ENCODE data around the gene PCK2.

- no peak for TF ChIP-seq HNRNPH1 (optimal IDR thresholded peaks at IDR 0.05; ENCODE audit: low read depth, low read length)
- TF ChIP-seq RXRA (CRISPR knock-in tag; IDR thresholded peaks at IDR 0.05), result no peak
These were observed 17.0 kb upstream of the PCK2 start for GRCh38 chr14:24077086-24077485.
